Panc1 (cell line): ENCODE data around the gene NFYC. TPM values are rescaled to one million over a fixed set of nuclear protein-coding genes. Genes with fewer than 3 reads are reported as not detected.
A peak's percentile ranks its signal among the peaks of the same experiment; 100 is the strongest.

Experiments used
- ATAC-seq: fragments of 200-7000 bp; cut with Tn5 transposase; 2 replicates; pipeline ENCODE4 v1.9.1; 2020; ENCODE audit warnings: mild to moderate bottlenecking, moderate library complexity
- BruUV-seq: library from RNA; stranded (reverse); fragments of 400-500 nt; replicated peaks from 2 replicates; lab custom pipeline; 2021; lab: Mats Ljungman, UMichigan
- CTCF ChIA-PET: fragments of 300-600 bp; sonication (Branson Sonifier 250); formaldehyde crosslinking; loops from one replicate; lab custom pipeline; 2022; ENCODE audit warnings: antibody characterized with exemption; lab: Charles Lee
- POLR2A ChIA-PET: fragments of 300-600 bp; sonication (Branson Sonifier 250); formaldehyde crosslinking; loops from one replicate; lab custom pipeline; 2022; ENCODE audit warnings: antibody characterized with exemption; lab: Charles Lee
- DNase-seq: peaks from one replicate; pipeline ENCODE4 v3.0.0-alpha.2; 2010; ENCODE audit warnings: low read depth, low spot score
- H3K27ac ChIP-seq: 2 replicates; pipeline ENCODE4 v1.5.1; 2011; ENCODE audit warnings: mild to moderate bottlenecking, low read length, inconsistent platforms
- H3K27me3 ChIP-seq: fragments of 200-500 bp; sonication (Bioruptor generic); 2 replicates; pipeline ENCODE4 v1.6.0; 2014; ENCODE audit warnings: low read length, inconsistent platforms; ENCODE audit not compliant: control insufficient read depth, insufficient read depth
- H3K36me3 ChIP-seq: fragments of 200-500 bp; sonication (Bioruptor generic); 2 replicates; pipeline ENCODE4 v1.5.1; 2014; ENCODE audit warnings: inconsistent platforms, mild to moderate bottlenecking, low read length, moderate library complexity; ENCODE audit not compliant: control insufficient read depth, insufficient read depth
- H3K4me1 ChIP-seq: 2 replicates; pipeline ENCODE4 v1.5.1; 2011; ENCODE audit warnings: inconsistent platforms, mild to moderate bottlenecking, low read length, moderate library complexity; ENCODE audit not compliant: control insufficient read depth, insufficient read depth
- H3K4me3 ChIP-seq, 2 experiments: 2 replicates each; pipeline ENCODE4 v1.5.1; 2011 to 2012; ENCODE audit warnings: low read depth in 2 of 2, low read length in 2 of 2, mild to moderate bottlenecking in 2 of 2, inconsistent platforms in 1 of 2, moderate library complexity in 1 of 2
- H3K9me3 ChIP-seq: fragments of 200-500 bp; sonication (Bioruptor generic); 2 replicates; pipeline ENCODE4 v1.5.1; 2014; ENCODE audit warnings: low read depth, mild to moderate bottlenecking, inconsistent platforms, low read length, moderate library complexity; ENCODE audit not compliant: control insufficient read depth, insufficient read depth
- CTCF ChIP-seq: fragments of 450-650 bp; IDR thresholded peaks from 2 replicates; pipeline ENCODE4 v1.5.1; 2017; ENCODE audit warnings: mild to moderate bottlenecking
- POLR2AphosphoS5 ChIP-seq: IDR thresholded peaks from 2 replicates; pipeline ENCODE4 v1.6.1; 2012; ENCODE audit warnings: mild to moderate bottlenecking, low read depth, low read length, moderate library complexity
- REST ChIP-seq, 2 experiments: IDR thresholded peaks; 2 replicates each; pipeline ENCODE4 v1.6.1; 2011 to 2012; ENCODE audit warnings: low read depth in 2 of 2, control low read depth in 1 of 2, low read length in 1 of 2, mild to moderate bottlenecking in 1 of 2, moderate library complexity in 1 of 2; ENCODE audit not compliant: insufficient read depth in 1 of 2
- SIN3A ChIP-seq: IDR thresholded peaks from 2 replicates; pipeline ENCODE4 v1.6.1; 2012; ENCODE audit warnings: low read depth, mild to moderate bottlenecking, low read length, moderate library complexity, borderline replicate concordance; ENCODE audit not compliant: insufficient read depth
- TCF7L2 ChIP-seq: IDR thresholded peaks from 2 replicates; pipeline ENCODE4 v1.6.1; 2011; ENCODE audit warnings: mild to moderate bottlenecking, low read depth, low read length, inconsistent platforms
- in situ Hi-C: cut with HindIII; loops from 2 replicates; pipeline ENCODE4 v1.10.0; 2016; ENCODE audit warnings: low sequenced_read_pairs, low pct_unique_long_range_greater_than_20kb
- intact Hi-C: fragments of 100-400 bp; cut with micrococcal nuclease; formaldehyde crosslinking; loops from one replicate; pipeline ENCODE4 v1.10.0; 2022; ENCODE audit not compliant: unreplicated experiment
- total RNA-seq: library from RNA; stranded (reverse); gene quantifications from one replicate; pipeline ENCODE4 v1.2.1, GENCODE V29; 2021; ENCODE audit not compliant: unreplicated experiment

NFYC gene
- total RNA-seq, 1 experiment from 2014 or later, result 81.9 TPM

- Histone ChIP-seq H3K27ac (peak overlapping the region; percentile 34; the same call in 1 of the 2 replicates), H3K4me3 (peak overlapping the region in 1 of 2 experiments; percentile 29; a peak in 1 of 4 replicates), H3K9me3 (peaks cover under 1% of the 10 kb centered on the region; the same call in 1 of the 2 replicates), H3K4me1 (peaks cover 23% of the 10 kb centered on the region), H3K36me3 (no peaks in the 10 kb centered on the region), H3K27me3 (no peaks in the 10 kb centered on the region)
- TF ChIP-seq REST (IDR thresholded peaks at IDR 0.05; ENCODE audit: insufficient read depth in 1 of 2, low read depth in 2 of 2, low read length in 1 of 2) (no peak), SIN3A (no peak), CTCF (no peak; the same call in 1 of the 2 replicates), TCF7L2 (no peak), POLR2AphosphoS5 (no peak)
- peak; percentile 40 for ATAC-seq
- in situ Hi-C loops, result no loop called here
- no TSS peak for BruUV-seq
- no peak for DNase-seq
- intact Hi-C loops, result loop anchor here (5.0 kb wide), 1 partner anchor 65 kb away; no protein-coding TSS in a partner anchor
- POLR2A ChIA-PET, result interaction anchor here (0.6 kb wide), 1 partner anchor 578 kb away, joined by 6 read pairs; no protein-coding TSS in a partner anchor
- CTCF ChIA-PET, result interaction anchor here (1.0 to 1.5 kb wide), 4 partner anchors 8 to 91 kb away, joined by 3 to 10 read pairs (median 4); partner anchors contain the start of gene NFYC
These were observed 91.0 kb downstream of the NFYC start for GRCh38 chr1:40782371-40782956.

GRCh38 chr1:40783001-40783905, 91.7 kb downstream of the NFYC start, which contains the start of gene KCNQ4:
TSS of gene KCNQ4 (plus strand) at chr1:40783787. CDS start at chr1:40784094, 307 bp downstream.
- in situ Hi-C loops, result no loop called here
- ATAC-seq (peak; percentile 40), DNase-seq (no peak)
- CTCF ChIA-PET, result interaction anchor here (0.5 to 1.5 kb wide), 4 partner anchors 9 to 92 kb away, joined by 3 to 10 read pairs (median 4); partner anchors contain the start of gene NFYC
- Histone ChIP-seq H3K36me3 (no peaks in the 10 kb centered on the region), H3K27me3 (no peaks in the 10 kb centered on the region), H3K4me1 (peaks cover 23% of the 10 kb centered on the region), H3K27ac (peak within 1 kb of the TSS; percentile 34; the same call in 1 of the 2 replicates), H3K4me3 (peak within 1 kb of the TSS; percentile 32 to 45), H3K9me3 (no peaks in the 10 kb centered on the region)
- intact Hi-C loops, result loop anchor here (5.0 kb wide), 1 partner anchor 64 kb away; no protein-coding TSS in a partner anchor
- no TSS peak for BruUV-seq
- POLR2A ChIA-PET, result no interaction called here
- TF ChIP-seq POLR2AphosphoS5 (no peak), CTCF (no peak), REST (IDR thresholded peaks at IDR 0.05; ENCODE audit: insufficient read depth in 1 of 2, low read depth in 2 of 2, low read length in 1 of 2) (no peak), SIN3A (no peak), TCF7L2 (no peak)
